ENCODE data around the gene PINK1.

Gene PINK1

GRCh38 chr1:20645414-20645813 lies 12.2 kb downstream of the PINK1 start:
- TF ChIP-seq, protein P1, sequence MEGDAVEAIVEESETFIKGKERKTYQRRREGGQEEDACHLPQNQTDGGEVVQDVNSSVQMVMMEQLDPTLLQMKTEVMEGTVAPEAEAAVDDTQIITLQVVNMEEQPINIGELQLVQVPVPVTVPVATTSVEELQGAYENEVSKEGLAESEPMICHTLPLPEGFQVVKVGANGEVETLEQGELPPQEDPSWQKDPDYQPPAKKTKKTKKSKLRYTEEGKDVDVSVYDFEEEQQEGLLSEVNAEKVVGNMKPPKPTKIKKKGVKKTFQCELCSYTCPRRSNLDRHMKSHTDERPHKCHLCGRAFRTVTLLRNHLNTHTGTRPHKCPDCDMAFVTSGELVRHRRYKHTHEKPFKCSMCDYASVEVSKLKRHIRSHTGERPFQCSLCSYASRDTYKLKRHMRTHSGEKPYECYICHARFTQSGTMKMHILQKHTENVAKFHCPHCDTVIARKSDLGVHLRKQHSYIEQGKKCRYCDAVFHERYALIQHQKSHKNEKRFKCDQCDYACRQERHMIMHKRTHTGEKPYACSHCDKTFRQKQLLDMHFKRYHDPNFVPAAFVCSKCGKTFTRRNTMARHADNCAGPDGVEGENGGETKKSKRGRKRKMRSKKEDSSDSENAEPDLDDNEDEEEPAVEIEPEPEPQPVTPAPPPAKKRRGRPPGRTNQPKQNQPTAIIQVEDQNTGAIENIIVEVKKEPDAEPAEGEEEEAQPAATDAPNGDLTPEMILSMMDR (IDR thresholded peaks at IDR 0.05; ENCODE audit: borderline replicate concordance, insufficient read depth, low read depth, low read length) = no peak
- H3K4me3 ChIP-seq (ENCODE audit: low read depth, low read length) = no peak overlapping the region

GRCh38 chr1:20648438-20648837 lies 15.2 kb downstream of the PINK1 start:
- H3K4me3 ChIP-seq (ENCODE audit: low read depth, low read length) = no peak overlapping the region
- TF ChIP-seq, protein P1 (IDR thresholded peaks at IDR 0.05; ENCODE audit: borderline replicate concordance, insufficient read depth, low read depth, low read length) = no peak

- TF ChIP-seq, protein P1 (IDR thresholded peaks at IDR 0.05; ENCODE audit: borderline replicate concordance, insufficient read depth, low read depth, low read length) = no peak
- no peak overlapping the region for H3K4me3 ChIP-seq (ENCODE audit: low read depth, low read length)
These were observed 15.7 kb downstream of the PINK1 start for GRCh38 chr1:20648946-20649345.

DNA sequence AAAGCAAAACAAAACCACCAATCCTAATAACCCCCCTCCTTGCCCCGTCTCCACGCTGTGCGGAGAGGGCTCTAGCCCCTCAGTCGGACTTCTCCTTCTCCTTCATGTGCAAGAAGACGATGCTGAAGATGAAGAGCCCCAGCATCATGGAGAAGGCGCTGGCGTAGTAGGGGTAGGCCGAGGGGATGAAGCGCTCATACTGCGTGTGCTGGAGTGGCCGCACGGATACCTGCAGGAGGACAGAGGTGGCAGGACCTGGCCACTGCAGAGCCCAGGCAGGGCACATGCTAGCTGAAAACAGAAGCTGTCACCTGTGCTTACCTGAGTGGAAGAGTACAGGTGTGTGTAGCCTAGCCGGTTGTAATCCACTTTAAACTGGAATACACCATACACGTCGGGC lies 19.0 kb downstream of the PINK1 start:
- TF ChIP-seq, protein P1 (IDR thresholded peaks at IDR 0.05; ENCODE audit: borderline replicate concordance, insufficient read depth, low read depth, low read length) = no peak
- no peak overlapping the region for H3K4me3 ChIP-seq (ENCODE audit: low read depth, low read length)

- TF ChIP-seq, protein P1 (IDR thresholded peaks at IDR 0.05; ENCODE audit: borderline replicate concordance, insufficient read depth, low read depth, low read length) = no peak
- H3K4me3 ChIP-seq (ENCODE audit: low read depth, low read length) = no peak overlapping the region
These were observed 20.9 kb downstream of the PINK1 start for GRCh38 chr1:20654104-20654690.

DNA sequence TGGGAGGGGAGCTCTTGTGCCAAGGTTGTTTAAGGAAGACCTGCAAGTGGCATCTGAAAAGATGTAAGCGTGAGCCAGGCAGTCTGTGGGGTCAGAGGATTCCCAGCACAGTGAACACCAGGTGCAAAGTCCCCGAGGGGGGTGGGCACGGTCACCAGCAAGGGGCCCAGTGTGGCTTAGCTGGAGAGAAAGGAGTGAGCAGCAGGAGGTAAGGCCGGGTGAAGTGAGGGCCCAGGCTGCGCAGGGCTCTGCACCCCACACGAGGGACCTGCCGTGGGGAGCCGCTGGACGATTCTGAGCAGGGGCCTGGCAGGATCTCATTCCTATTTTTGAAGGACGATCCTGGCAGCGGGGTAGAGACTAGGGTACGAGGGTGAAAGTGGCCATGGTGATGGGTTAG lies 23.8 kb downstream of the PINK1 start:
- no peak overlapping the region for H3K4me3 ChIP-seq (ENCODE audit: low read depth, low read length)
- TF ChIP-seq, protein P1 (IDR thresholded peaks at IDR 0.05; ENCODE audit: borderline replicate concordance, insufficient read depth, low read depth, low read length) = no peak

DNA sequence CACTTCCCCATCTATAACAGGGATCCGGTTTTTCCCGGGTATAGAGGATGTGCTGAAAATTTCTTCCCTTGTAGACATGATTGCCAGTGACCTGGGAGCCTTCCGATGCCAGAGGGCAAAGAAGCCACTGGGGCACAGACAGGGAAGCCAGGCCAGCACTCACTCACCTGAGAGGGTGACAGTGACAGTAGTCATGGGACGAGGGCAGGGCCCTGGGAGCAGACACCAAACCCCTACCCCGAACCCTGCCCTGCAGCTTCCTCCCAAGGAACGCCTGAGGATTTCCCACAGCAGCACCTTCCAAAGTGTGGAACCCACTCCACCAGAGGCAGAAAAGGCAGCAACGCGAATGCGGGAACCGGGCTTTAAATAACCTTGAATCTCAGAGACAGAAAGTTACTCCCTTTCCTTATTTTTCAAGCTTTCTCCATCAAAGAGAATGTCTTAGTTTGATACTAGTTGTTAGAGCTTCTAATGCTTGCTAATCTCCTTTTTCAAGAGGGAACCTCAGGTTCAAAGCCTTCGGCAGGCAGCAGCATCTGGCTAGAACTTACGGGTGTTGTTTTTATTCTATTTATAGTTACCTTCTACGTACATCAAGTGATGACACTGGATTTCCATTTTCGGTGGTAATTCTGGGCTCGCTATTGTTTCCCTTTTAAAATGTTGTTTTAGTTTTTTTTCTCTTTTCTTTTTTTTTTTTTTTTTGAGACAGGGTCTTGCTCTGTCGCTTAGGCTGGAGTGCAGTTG lies 25.1 kb downstream of the PINK1 start:
- H3K4me3 ChIP-seq (ENCODE audit: low read depth, low read length) = no peak overlapping the region
- TF ChIP-seq, protein P1 (IDR thresholded peaks at IDR 0.05; ENCODE audit: borderline replicate concordance, insufficient read depth, low read depth, low read length) = no peak

Data from GM12875 (cell line).